ENCODE data around the gene IFT20. TPM values are rescaled to one million over a fixed set of nuclear protein-coding genes. Genes with fewer than 3 reads are reported as not detected.
"Not testable (repeated sequence)": the region's sequence is repeated elsewhere in the genome, so short reads cannot be mapped to it uniquely, and the experiment has no call there.

IFT20 gene
- total RNA-seq, 1 experiment from 2014 or later, result 28.0 TPM

DNA sequence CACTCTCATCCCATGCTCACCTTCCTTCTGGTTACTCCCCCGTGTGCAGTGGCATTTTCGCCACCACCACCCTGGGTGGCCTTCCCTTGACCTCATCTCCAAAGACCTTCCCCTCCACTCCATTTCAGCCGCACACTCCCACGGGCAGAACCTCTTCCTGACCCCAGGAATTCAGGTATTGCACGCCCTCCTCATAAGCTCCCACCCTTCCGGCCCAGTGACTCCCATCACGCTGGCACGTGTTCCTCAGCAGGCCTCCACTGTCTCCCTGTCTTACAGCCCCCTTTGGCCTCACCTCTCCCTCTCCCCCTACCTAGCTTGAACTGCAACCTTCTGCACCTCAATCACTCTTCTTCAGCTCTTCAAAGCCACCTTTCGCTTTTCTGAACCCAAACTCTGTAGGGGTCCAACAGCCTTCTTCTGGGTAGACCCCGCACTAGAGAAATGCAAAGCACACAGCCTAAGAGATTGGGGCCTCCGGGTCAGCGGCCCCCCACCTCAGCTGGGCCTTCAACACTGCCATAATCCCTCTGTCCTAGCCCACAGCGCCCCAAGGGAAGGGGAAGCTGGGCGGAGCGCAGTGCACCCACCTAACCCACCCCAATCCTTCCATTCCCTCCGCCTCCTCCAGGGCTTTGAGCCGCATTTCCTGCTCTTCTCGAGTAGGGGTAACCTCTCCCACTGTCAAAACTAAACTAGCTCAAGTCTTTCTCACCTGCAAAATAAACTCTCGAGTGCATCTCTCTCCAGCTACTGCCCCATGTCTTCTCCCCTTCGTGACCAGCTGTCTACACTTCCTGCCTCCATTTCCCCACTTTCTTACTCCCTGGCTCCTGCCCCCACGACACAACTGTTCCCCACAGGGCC lies 17.9 kb downstream of the IFT20 start:
- no peak for DNase-seq (ENCODE audit: low spot score)

GRCh38 chr17:28315846-28316705 lies 19.2 kb downstream of the IFT20 start:
- no peak for DNase-seq (ENCODE audit: low spot score)

DNA sequence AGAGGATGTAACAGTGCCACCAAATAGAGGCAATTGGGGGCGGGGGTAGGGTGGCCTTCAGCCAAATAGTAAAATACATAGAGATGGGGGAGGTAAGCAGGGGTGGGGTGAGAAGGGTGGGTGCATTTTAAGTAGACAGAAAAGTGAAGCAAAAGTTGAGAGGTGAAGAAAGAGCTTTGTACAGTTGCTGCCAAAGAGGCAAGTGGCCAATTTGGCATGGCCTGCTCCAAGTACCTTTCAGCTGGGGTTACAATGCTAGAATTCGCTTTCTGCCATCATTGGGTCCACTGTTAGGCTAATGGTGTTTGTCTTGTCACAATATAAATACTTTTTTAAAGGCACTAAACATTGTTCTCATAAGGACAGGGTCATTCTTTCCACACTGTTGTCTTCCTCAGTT lies 21.4 kb downstream of the IFT20 start:
- DNase-seq (ENCODE audit: low spot score), result no peak

DNA sequence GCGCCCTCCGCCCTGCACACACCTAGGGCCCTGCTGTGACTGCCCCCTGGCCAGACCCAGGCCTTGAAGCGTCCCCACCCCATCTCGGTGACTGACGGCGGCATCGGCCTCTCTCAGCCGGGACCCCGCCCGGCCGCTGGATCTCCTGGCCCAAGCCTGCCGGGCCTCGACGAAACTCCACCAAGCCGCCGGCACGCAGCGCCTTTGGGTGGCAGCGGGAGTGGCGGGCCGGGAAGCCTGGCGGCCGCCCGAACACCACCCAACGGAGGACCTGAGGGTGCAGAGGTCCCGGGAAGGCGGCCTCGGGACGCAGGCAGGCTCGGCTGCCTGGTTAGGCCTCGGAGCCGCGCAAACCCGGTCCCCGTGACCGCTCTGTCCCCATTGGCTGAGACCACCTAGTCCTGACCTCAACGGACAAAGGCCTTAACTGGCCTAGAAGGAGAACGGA lies 28.3 kb downstream of the IFT20 start:
- no peak for DNase-seq (ENCODE audit: low spot score)

DNA sequence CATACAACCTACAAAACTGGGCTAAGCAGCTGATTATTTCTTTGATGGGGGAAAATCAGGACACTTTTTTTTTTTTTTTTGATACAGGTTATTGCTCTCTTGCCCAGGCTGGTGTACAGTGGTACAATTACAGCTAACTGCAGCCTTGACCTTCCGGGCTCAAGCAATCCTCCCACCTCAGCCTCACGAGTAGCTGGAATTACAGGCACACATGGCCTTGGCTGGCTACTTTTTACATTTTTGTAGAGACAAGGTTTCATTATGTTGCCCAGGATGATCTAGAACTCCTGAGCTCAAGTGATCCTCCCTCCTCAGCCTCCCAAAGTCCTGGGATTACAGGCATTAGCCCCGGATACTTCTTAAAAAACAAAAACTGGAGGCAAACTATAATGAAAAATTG lies 36.8 kb downstream of the IFT20 start:
- DNase-seq (ENCODE audit: low spot score), result no peak

DNA sequence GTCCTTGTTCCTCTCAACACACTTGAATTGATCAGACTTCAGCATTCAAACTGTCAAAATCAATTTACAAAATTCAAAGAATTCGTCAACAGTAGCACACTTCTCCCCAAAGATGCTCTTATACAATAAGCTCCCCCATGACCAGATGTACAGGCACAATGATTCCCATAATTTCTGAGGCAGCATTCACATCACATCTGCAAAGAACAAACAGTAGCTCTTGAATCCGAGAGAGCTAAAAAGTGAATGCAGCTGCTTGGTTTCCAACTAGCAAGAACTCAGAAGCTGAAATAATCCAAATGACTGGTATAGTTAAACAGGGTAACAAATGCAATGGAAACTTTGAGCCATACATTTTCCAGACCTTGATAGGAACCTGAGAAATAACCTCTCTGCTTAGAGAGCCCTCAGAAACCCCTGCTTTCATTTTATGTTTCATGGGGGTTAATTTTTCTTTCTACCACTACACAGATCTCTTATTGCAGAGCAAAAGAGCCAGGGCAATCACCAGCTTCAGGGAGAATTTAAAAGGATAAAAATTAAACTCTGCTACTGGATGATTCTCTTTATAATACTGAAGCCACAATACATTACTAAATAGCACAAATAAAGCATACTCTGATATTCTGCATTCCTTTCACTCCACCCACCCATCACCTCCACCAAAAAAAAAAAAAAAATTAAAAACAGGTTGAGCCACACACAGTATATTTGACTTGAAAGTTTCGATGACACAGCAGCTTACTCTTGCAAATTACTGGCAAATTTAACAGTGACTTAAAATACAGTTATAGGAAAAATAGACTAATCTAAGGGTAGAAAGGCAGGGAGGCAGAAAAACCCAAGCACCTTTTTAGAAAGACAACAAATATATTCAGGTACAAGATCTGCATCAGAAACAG lies 39.3 kb downstream of the IFT20 start:
- no peak for DNase-seq (ENCODE audit: low spot score)

- DNase-seq (ENCODE audit: low spot score), result no peak
These were observed 41.3 kb downstream of the IFT20 start for GRCh38 chr17:28293994-28294393.

DNA sequence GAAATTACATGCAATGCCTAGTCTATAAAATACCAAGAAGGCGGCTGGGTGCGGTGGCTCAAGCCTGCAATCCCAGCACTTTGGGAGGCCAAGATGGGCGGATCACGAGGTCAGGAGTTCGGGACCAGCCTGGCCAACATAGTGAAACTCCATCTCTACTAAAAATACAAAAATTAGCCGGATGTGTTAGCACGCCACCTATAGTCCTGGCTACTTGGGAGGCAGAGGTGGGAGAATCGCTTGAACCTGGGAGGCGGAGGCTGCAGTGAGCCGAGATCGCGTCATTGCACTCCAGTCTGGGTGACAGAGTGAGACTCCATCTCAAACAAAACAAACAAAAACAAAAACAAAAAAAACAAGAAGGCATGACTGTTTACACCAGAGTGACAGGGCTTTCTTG lies 42.4 kb downstream of the IFT20 start:
- DNase-seq (ENCODE audit: low spot score), result not testable (repeated sequence)

DNA sequence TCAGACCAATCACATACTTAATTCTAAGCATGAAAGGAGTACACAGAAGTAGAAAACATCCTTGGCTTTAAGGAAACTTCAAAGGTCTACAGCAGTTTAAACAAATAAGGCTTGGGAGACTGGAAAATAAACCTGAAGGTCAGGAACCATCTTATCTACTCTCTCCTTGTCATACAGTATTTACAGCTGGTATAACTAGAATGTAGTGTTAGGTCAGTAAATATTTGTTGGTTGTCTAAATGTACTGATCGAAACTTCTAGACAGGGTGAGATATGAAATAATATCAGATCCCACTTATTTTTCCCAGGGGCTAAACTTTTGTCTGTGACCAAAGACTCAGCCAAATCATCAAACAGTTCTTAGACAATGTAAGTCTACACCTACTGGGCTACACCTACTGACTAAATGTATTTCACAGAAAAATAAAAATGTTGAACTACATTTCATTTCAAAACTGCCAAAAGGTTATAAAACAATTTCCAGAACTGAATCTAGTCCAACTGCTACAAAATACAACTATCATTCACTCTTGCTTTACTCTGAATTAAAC lies 43.4 kb downstream of the IFT20 start:
- no peak for DNase-seq (ENCODE audit: low spot score)

DNA sequence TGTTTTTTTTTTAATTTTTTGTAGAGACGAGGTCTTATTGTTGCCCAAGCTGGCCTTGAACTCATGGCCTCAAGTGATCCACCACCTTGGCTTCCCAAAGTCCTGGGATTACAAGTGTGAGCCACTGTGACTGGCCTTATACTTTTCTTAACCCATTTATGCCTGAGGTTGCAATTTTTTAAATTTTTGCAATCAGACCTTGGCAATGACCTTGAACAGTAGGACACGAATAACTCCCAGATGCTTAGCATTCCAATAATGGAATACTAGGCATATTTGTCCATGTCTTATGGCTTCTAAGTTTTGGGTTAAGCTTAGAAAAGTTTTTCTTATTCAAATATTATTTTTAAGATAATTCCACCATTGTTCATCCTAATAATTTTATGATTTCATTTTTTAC lies 44.6 kb downstream of the IFT20 start:
- DNase-seq (ENCODE audit: low spot score), result no peak

DNA sequence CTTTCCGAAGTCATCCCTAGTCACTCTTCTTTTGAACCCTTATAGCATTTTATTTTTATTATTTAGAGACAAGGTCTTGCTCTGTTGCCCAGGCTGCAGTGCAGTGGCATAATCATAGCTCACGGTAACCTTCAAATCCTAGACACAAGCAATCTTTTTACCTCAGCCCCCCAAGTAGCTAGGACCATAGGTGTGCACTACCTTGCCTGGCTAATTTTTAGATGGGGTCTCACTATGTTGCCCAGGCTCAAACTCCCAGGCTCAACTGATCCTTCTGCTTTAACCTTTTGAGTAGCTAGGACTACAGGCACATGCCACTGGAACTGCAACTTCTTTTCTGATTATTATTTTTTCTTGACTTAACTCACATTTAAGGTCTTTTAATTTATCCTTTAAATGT lies 49.3 kb downstream of the IFT20 start:
- no peak for DNase-seq (ENCODE audit: low spot score)

DNA sequence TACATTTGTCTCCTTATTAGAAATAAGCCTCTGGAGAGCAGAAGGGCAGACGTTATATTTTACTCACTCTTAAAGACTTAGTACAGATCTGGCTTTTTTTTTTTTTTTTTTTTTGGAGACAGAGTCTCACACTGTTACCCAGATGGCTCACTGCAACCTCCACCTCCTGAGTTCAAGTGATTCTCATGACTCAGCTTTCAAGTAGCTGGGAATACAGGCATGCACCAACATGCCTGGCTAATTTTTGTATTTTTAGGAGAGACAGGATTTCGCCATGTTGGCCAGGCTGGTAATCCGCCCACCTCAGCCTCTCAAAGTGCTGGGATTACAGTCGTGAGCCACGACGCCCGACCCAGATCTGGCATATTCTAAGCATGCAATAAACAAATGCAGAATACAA lies 52.7 kb downstream of the IFT20 start:
- no peak for DNase-seq (ENCODE audit: low spot score)

DNA sequence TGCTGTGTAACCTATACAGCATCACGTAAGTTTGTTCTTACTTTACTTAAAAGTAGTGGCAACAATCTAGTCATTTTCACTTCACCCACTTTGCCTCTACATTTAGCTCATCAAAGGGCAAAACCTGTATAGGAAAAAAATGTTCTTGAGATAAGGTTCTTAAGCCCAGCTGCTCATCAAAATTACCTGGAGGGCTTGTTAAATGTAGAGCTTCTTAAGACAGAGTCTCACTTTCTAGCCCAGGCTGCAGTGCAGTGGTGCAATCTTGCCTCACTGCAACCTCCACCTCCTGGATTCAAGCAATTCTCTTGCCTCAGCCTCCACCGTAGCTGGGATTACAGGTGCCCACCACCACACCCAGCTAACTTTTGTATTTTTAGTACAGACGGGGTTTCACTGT lies 54.4 kb downstream of the IFT20 start:
- no peak for DNase-seq (ENCODE audit: low spot score)

DNA sequence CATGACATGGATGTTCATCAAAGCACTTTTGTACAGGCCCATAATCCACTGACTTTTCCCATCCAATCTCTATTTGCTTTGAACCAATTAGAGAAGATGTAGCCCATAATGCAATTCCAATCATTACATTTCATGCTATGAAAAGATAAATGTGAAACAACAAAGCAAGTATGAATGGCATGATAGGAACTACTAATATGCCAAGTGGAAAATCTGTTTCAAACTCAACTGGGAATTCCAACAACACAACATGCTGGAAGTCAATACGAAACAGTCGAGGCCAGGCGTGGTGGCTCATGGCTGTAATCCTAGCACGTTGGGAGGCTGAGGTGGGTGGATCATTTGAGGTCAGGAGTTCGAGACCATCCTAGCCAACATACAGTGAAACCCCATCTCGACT lies 55.9 kb downstream of the IFT20 start:
- no peak for DNase-seq (ENCODE audit: low spot score)

Other genes with a start within 250 kb of the IFT20 start
- 151 TPM in 2 replicates for gene TMEM97, start 16.3 kb downstream of the IFT20 start, total RNA-seq (2014; rRNA removed; shearing (Covaris generic))
- 32.8 and 36.8 TPM in 2 replicates for gene TNFAIP1, start 289 bp upstream of the IFT20 start, total RNA-seq (2014; rRNA removed; shearing (Covaris generic))
- gene POLDIP2, start 22.1 kb upstream of the IFT20 start, total RNA-seq (2014; rRNA removed; shearing (Covaris generic)), result 146 and 158 TPM in 2 replicates
- not detected in 2 replicates for gene SEBOX, start 29.7 kb upstream of the IFT20 start, total RNA-seq (2014; rRNA removed; shearing (Covaris generic))
- gene VTN, start 34.8 kb upstream of the IFT20 start, total RNA-seq (2014; rRNA removed; shearing (Covaris generic)), result not detected in 2 replicates
- gene SARM1, start 36.2 kb upstream of the IFT20 start, total RNA-seq (2014; rRNA removed; shearing (Covaris generic)), result 8.0 and 8.6 TPM in 2 replicates
- gene SLC46A1, start 70.7 kb upstream of the IFT20 start, total RNA-seq (2014; rRNA removed; shearing (Covaris generic)), result 5.0 and 5.1 TPM in 2 replicates
- not detected in 2 replicates for gene SLC13A2, start 138.2 kb upstream of the IFT20 start, total RNA-seq (2014; rRNA removed; shearing (Covaris generic))
- not detected in 2 replicates for gene FOXN1, start 170.9 kb upstream of the IFT20 start, total RNA-seq (2014; rRNA removed; shearing (Covaris generic))
- 28.9 and 36.7 TPM in 2 replicates for gene UNC119, start 217.2 kb upstream of the IFT20 start, total RNA-seq (2014; rRNA removed; shearing (Covaris generic))
- gene PIGS, start 236.1 kb upstream of the IFT20 start, total RNA-seq (2014; rRNA removed; shearing (Covaris generic)), result 62.5 and 65.8 TPM in 2 replicates
- 43.5 and 46.9 TPM in 2 replicates for gene ALDOC, start 241.4 kb upstream of the IFT20 start, total RNA-seq (2014; rRNA removed; shearing (Covaris generic))

Data from HT-29 (cell line).